NCI-H2227 treated with DMSO at 0.1 percent for 48 hours (cell line): ENCODE results near the gene PRRT3.
"Not testable (repeated sequence)": the region's sequence is repeated elsewhere in the genome, so short reads cannot be mapped to it uniquely, and the experiment has no call there.

ENCODE experiments used
- DNase-seq: peaks from one replicate; lab custom pipeline; 2025; lab: John Stamatoyannopoulos, UW

Gene PRRT3

GRCh38 chr3:9917820-9918219 lies 34.4 kb downstream of the PRRT3 start:
- no peak for DNase-seq

GRCh38 chr3:9916734-9917680 lies 35.2 kb downstream of the PRRT3 start, which contains the start of gene IL17RC:
TSS of gene IL17RC (plus strand) at chr3:9917098. CDS start at chr3:9917316, 218 bp downstream.
- DNase-seq: peak; percentile 37

GRCh38 chr3:9916346-9916733 lies 35.9 kb downstream of the PRRT3 start:
- no peak for DNase-seq

DNA sequence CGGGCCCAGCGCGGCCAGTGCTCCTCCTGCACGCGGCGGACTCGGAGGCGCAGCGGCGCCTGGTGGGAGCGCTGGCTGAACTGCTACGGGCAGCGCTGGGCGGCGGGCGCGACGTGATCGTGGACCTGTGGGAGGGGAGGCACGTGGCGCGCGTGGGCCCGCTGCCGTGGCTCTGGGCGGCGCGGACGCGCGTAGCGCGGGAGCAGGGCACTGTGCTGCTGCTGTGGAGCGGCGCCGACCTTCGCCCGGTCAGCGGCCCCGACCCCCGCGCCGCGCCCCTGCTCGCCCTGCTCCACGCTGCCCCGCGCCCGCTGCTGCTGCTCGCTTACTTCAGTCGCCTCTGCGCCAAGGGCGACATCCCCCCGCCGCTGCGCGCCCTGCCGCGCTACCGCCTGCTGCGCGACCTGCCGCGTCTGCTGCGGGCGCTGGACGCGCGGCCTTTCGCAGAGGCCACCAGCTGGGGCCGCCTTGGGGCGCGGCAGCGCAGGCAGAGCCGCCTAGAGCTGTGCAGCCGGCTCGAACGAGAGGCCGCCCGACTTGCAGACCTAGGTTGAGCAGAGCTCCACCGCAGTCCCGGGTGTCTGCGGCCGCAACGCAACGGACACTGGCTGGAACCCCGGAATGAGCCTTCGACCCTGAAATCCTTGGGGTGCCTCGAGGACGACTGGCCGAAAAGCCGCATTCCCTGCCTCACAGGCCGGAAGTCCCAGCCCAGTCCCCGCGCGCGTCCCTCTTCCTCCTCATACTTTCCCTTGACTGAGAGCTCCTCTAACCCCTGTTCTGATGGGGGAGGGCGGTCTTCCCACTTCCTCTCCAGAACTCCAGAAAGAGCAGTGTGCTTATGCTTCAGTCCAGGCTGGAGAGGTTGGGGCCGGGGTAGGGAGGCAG lies 36.7 kb downstream of the PRRT3 start:
- DNase-seq: no peak

- DNase-seq: peak; percentile 8
These were observed 37.5 kb downstream of the PRRT3 start for GRCh38 chr3:9914559-9915253.

GRCh38 chr3:9914011-9914410 lies 38.2 kb downstream of the PRRT3 start:
- no peak for DNase-seq

GRCh38 chr3:9913601-9914000 lies 38.6 kb downstream of the PRRT3 start:
- no peak for DNase-seq

DNA sequence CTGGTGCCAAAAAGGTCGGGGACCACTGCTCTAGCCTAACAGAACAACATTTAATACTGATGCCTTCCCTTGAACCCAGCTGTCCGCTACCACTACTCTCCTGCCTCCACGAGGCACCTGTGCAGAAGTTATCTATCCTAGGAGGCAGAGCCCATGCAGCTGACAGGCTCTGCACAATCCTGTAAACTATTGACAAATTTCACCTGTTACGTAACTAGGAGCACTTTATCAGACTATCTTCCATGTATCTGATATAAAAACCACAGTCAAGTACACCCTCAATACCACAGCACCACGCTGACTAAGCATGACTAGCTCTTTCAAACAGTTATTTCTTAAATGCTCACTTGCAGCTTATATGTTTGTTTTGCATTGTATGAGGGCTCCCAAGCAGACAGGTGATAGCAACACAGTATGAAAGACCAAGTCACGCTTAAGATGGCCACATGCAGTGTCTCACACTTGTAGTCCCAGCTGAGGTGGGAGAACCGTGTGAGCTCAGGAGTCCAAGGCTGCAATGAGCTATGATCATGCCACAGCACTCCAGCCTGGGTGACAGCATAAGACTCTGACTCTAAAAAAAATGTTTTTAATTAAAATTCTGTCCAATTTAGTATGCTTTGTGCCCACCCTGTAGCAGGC lies 39.8 kb downstream of the PRRT3 start:
- DNase-seq: no peak

DNA sequence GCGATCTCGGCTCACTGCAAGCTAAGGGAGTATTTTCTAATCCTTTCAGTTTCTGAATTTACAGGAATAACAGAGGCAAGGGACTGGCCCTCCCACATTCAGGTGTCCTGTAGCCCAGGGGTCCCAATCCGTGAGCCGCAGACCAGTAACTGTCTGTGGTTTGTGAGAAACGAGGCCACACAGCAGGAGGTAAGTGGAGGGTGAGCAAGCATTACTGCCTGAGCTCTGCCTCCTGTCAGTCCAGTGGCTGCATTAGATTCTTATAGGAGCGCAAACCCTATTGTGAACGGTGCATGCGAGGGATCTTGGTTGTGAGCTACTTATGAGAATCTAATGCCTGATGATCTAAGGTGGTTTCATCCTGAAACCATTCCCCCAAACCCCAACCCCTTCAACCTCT lies 40.3 kb downstream of the PRRT3 start:
- DNase-seq: no peak

GRCh38 chr3:9909221-9910013 lies 42.8 kb downstream of the PRRT3 start:
- DNase-seq: no peak

DNA sequence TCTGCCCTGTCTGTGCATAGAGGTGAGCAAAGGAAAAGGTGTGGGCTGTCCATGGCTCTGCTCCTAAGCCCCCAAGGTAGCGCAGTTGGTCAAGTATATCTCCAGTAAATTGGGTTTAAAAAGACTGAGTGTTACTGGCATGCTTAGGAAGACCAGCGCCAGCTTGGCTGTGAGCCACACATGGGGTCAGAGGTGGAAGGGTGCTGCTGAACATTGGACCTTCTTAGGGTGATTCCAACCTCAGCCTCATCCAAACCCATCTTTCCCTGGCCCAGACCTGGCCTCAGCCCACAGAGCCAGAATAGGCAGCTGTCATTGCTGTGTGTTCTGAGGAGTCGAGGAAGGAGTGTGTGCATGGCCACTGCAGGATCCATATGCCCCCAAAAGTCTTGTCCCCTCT lies 43.9 kb downstream of the PRRT3 start:
- no peak for DNase-seq

DNA sequence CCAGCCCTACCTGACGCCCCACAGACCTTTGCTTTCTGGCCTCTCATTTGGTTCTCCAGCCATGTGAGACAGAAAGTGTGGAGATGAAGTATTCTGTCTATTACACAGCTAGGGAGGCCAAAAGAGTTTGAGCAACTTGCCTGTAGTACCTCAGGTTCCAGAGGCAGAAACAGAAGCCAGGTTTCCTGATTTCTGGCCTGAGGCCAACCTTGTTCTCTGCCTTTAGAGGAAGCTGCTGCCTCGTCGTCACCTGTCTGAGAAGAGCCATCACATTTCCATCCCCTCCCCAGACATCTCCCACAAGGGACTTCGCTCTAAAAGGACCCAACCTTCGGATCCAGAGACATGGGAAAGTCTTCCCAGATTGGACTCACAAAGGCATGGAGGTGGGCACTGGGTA lies 45.7 kb downstream of the PRRT3 start:
- no peak for DNase-seq

- no peak for DNase-seq
These were observed 48.3 kb downstream of the PRRT3 start for GRCh38 chr3:9903904-9904303.

DNA sequence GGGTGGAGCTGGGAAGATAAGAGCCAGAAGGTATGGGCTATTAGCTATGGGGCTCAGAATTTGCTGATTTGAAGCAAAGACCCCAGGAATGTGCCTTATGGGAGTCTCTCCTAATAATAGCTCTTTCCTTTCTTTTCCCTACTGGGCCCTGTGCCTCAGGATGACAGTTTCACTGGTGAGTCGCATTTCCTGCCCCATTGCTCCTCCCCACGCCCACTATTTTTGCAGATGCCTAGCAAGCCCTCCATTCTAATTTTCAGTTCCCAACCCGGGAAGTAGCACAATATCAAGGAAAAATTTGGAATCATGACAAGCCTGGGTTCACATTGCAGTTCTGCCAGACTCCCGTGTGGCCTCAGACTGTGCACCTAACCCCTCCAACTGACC lies 49.0 kb downstream of the PRRT3 start:
- no peak for DNase-seq

DNA sequence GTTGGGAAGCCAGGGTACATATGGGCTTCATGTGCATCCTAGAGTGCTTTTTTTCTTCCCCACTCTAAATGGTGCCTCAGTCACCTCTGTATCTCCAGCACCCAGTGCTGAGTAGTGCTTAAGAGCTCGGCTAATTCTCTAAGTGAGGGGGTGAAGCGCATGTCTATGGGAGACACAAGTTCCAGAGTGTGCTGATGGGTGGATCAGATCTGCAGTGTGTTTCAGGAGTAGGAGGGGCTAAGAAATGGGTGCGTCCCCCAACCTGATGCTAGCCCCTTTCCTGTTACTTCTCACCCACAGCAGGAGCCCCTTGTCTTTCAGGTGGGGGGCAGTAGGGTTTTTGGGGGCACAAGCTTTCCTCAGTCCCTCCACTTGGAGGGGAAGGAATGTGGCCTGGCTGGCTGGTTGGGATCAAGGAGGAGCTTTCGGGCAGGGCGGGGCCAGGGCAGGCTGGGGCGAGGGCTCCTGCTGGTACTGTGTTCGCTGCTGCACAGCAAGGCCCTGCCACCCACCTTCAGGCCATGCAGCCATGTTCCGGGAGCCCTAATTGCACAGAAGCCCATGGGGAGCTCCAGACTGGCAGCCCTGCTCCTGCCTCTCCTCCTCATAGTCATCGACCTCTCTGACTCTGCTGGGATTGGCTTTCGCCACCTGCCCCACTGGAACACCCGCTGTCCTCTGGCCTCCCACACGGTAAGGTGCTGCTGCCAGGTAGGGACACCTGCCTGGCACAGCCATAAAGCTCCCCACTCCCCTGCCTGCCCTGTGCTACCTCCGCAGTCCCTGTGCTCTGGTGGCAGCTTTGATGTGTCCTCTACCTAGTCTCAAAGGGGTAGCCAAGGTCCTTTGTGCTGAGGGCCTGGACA lies 49.6 kb downstream of the PRRT3 start, which contains the start of gene IL17RE:
TSS of gene IL17RE (plus strand) at position 477 of the 866 bp plus-strand sequence. CDS start at position 562, 85 bp downstream.
- no peak for DNase-seq

GRCh38 chr3:9901967-9902366 lies 50.2 kb downstream of the PRRT3 start:
- DNase-seq: no peak

GRCh38 chr3:9900965-9901415 lies 51.2 kb downstream of the PRRT3 start:
- not testable (repeated sequence) for DNase-seq

DNA sequence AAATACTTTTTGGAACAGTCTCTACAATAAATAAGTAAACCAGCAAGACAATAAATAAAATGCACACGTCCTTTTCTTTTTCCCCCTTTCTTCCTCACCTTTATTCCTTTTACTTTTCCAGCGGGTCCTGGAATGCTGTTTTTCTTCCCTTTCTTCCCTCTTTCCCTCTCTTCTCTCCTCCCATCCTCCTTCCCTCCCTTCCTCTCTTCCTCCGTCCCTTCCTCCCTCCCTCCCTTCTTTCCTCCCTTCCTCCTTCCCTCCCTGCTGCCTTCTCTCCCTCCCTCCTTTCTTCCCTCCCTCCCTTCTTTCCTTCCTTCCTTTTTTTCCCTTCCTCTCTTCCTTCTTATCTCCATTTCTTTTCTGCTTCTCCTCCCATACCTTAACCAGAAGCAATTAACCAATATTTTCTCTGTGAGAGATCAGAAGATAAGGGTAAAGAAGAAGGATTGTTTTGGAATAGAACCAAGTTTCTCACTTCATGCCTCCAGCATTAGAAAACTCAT lies 52.9 kb downstream of the PRRT3 start:
- no peak for DNase-seq

- DNase-seq: no peak
These were observed 53.6 kb downstream of the PRRT3 start for GRCh38 chr3:9898467-9899241.
